HFFc6 (cell line): ENCODE results near the gene KRTAP9-6. TPM values are rescaled to one million over a fixed set of nuclear protein-coding genes. Genes with fewer than 3 reads are reported as not detected.
"Not testable (repeated sequence)": the region's sequence is repeated elsewhere in the genome, so short reads cannot be mapped to it uniquely, and the experiment has no call there.

Experiments
- DNase-seq: peaks from one replicate; pipeline ENCODE4 v3.0.0-alpha.2; 2018
- H3K27ac Mint-ChIP-seq: 2 replicates; pipeline ENCODE4 v1.8.0; 2020; ENCODE audit warnings: mild to moderate bottlenecking, mixed read lengths
- H3K27me3 Mint-ChIP-seq: 2 replicates; pipeline ENCODE4 v1.8.0; 2021; ENCODE audit warnings: mild to moderate bottlenecking, moderate library complexity, mixed read lengths; ENCODE audit not compliant: insufficient read depth
- H3K36me3 Mint-ChIP-seq: 2 replicates; pipeline ENCODE4 v1.8.0; 2021; ENCODE audit warnings: low read depth, mixed read lengths
- H3K4me1 Mint-ChIP-seq: 2 replicates; pipeline ENCODE4 v1.8.0; 2020; ENCODE audit warnings: low read depth, mixed read lengths
- H3K4me3 Mint-ChIP-seq: 2 replicates; pipeline ENCODE4 v1.8.0; 2020; ENCODE audit warnings: mild to moderate bottlenecking, moderate library complexity, mixed read lengths
- H3K9me3 Mint-ChIP-seq: 2 replicates; pipeline ENCODE4 v1.8.0; 2020; ENCODE audit warnings: mild to moderate bottlenecking, mixed read lengths
- CTCF ChIP-seq: fragments of 200-600 bp; sonication (generic); IDR thresholded peaks from 2 replicates; pipeline ENCODE4 v1.5.0; 2021; ENCODE audit warnings: antibody characterized with exemption, mild to moderate bottlenecking
- total RNA-seq, 6 experiments: library from RNA; stranded (reverse); fragmentation: NEBNext Ultra II Directional; extraction: Animal tissue kit (Norgen Biotek cat#: 25700); gene quantifications; 2 replicates in 1 of 6; 3 replicates in 5 of 6; pipeline ENCODE4 v1.2.3, GENCODE V29; 2021

KRTAP9-6 gene
- total RNA-seq, 6 experiments from 2014 or later: not detected

- Mint-ChIP-seq H3K27ac (no peak overlapping the region; the same call in 1 of the 2 replicates), H3K4me3 (no peak overlapping the region), H3K9me3 (no peaks in the 10 kb centered on the region), H3K4me1 (peaks cover 33% of the 10 kb centered on the region), H3K27me3 (peaks cover 5% of the 10 kb centered on the region), H3K36me3 (no peaks in the 10 kb centered on the region)
- TF ChIP-seq CTCF: no peak
- no peak for DNase-seq
These were observed 10.3 kb upstream of the KRTAP9-6 start for GRCh38 chr17:41254861-41255260.

GRCh38 chr17:41255381-41256290 lies 9.5 kb upstream of the KRTAP9-6 start, which contains the start of gene KRTAP9-9:
KRTAP9-9 (plus strand) TSS chr17:41255384.
- not testable (repeated sequence) for H3K27me3 Mint-ChIP-seq
- DNase-seq: peak; percentile 2

GRCh38 chr17:41256291-41256685 lies 8.9 kb upstream of the KRTAP9-6 start:
- Mint-ChIP-seq H3K36me3 (no peaks in the 10 kb centered on the region), H3K27me3 (peaks cover 5% of the 10 kb centered on the region), H3K27ac (no peak overlapping the region), H3K4me1 (peaks cover 33% of the 10 kb centered on the region), H3K9me3 (no peaks in the 10 kb centered on the region), H3K4me3 (no peak overlapping the region)
- no peak for DNase-seq
- TF ChIP-seq CTCF: no peak

More at GRCh38 chr17:41255381-41256290, 9.5 kb upstream of the KRTAP9-6 start, which contains the start of gene KRTAP9-9:
- H3K36me3 Mint-ChIP-seq, H3K27ac Mint-ChIP-seq, H3K9me3 Mint-ChIP-seq: not testable (repeated sequence)
- Mint-ChIP-seq H3K4me1 (peaks cover 33% of the 10 kb centered on the region), H3K4me3 (peak within 1 kb of the TSS; percentile 3; the same call in 1 of the 2 replicates)

GRCh38 chr17:41258406-41258805 lies 6.8 kb upstream of the KRTAP9-6 start:
- no peak overlapping the region for H3K27ac Mint-ChIP-seq
- no peaks in the 10 kb centered on the region for H3K9me3 Mint-ChIP-seq
- peaks cover 35% of the 10 kb centered on the region for H3K4me1 Mint-ChIP-seq
- TF ChIP-seq CTCF: no peak
- H3K4me3 Mint-ChIP-seq: no peak overlapping the region
- no peak for DNase-seq
- H3K36me3 Mint-ChIP-seq: no peaks in the 10 kb centered on the region
- H3K27me3 Mint-ChIP-seq: peaks cover 3% of the 10 kb centered on the region

GRCh38 chr17:41263212-41263611 lies 2.0 kb upstream of the KRTAP9-6 start:
- DNase-seq: no peak
- H3K4me1 Mint-ChIP-seq: peaks cover 12% of the 10 kb centered on the region

More at GRCh38 chr17:41263212-41263611, 2.0 kb upstream of the KRTAP9-6 start:
- Mint-ChIP-seq H3K4me3 (no peak overlapping the region), H3K36me3 (no peaks in the 10 kb centered on the region), H3K27me3 (peaks cover 8% of the 10 kb centered on the region), H3K27ac (no peak overlapping the region), H3K9me3 (no peaks in the 10 kb centered on the region)
- TF ChIP-seq CTCF: no peak
